ENCODE measurements around the gene RAD54L2. TPM values are rescaled to one million over a fixed set of nuclear protein-coding genes. Genes with fewer than 3 reads are reported as not detected.
A peak's percentile ranks its signal among the peaks of the same experiment; 100 is the strongest.

Gene RAD54L2
- polyA plus RNA-seq, 3 donors = 3.6 to 7.3 (median 3.6) TPM

GRCh38 chr3:51549311-51549710 is 10.8 kb downstream of the RAD54L2 start:
- Mint-ChIP-seq H3K36me3 (peaks cover 34 to 77% of the 10 kb centered on the region in 2 donors), H3K4me1 (no peaks in the 10 kb centered on the region), H3K4me3 (no peak overlapping the region), H3K27me3 (ENCODE audit: low read depth in 3 of 3) (no peaks in the 10 kb centered on the region), H3K27ac (no peak overlapping the region), H3K9me3 (peaks cover 0 to 2% (median 0%) of the 10 kb centered on the region in 7 donors)
- H3K4me2 ChIP-seq (replicated peaks; ENCODE audit: extremely low read depth, low read length, poor library complexity, severe bottlenecking) = no peak overlapping the region
- H3K9me3 ChIP-seq (replicated peaks in 1 of 2; ENCODE audit: control insufficient read depth in 1 of 2, insufficient read depth in 1 of 2, low read length in 2 of 2) = no peaks in the 10 kb centered on the region
- WGBS (ENCODE audit: insufficient coverage) = no CpG with 5 or more reads among the region's 10 CpGs
- no peak overlapping the region for H3K27ac ChIP-seq (ENCODE audit: low read depth in 1 of 2, low read length in 2 of 2)
- H2AFZ ChIP-seq (ENCODE audit: insufficient read depth, low read depth, low read length, poor library complexity, severe bottlenecking) = no peak overlapping the region
- TF ChIP-seq, protein P1, sequence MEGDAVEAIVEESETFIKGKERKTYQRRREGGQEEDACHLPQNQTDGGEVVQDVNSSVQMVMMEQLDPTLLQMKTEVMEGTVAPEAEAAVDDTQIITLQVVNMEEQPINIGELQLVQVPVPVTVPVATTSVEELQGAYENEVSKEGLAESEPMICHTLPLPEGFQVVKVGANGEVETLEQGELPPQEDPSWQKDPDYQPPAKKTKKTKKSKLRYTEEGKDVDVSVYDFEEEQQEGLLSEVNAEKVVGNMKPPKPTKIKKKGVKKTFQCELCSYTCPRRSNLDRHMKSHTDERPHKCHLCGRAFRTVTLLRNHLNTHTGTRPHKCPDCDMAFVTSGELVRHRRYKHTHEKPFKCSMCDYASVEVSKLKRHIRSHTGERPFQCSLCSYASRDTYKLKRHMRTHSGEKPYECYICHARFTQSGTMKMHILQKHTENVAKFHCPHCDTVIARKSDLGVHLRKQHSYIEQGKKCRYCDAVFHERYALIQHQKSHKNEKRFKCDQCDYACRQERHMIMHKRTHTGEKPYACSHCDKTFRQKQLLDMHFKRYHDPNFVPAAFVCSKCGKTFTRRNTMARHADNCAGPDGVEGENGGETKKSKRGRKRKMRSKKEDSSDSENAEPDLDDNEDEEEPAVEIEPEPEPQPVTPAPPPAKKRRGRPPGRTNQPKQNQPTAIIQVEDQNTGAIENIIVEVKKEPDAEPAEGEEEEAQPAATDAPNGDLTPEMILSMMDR (IDR thresholded peaks at IDR 0.05) = no peak
- H3K27me3 ChIP-seq (ENCODE audit: control insufficient read depth in 2 of 2, insufficient read depth in 2 of 2, low read length in 2 of 2) = no peaks in the 10 kb centered on the region
- no peak overlapping the region for H3K9ac ChIP-seq (ENCODE audit: insufficient read depth, low read length, poor library complexity, severe bottlenecking)
- peaks cover 27 to 74% of the 10 kb centered on the region in 2 donors for H3K36me3 ChIP-seq (replicated peaks in 1 of 2; ENCODE audit: control insufficient read depth in 1 of 2, insufficient read depth in 2 of 2, low read length in 2 of 2)
- DNase-seq = no peak
- H3K4me1 ChIP-seq (ENCODE audit: control insufficient read depth in 1 of 2, insufficient read depth in 2 of 2, low read length in 2 of 2) = no peaks in the 10 kb centered on the region
- intact Hi-C loops (cut with micrococcal nuclease) = no loop called here
- H3K4me3 ChIP-seq (replicated peaks in 1 of 3; ENCODE audit: low read depth in 2 of 3, low read length in 3 of 3) = no peak overlapping the region
- no peaks in the 10 kb centered on the region for H4K20me1 ChIP-seq (ENCODE audit: insufficient read depth, low read length)
- peaks cover 7% of the 10 kb centered on the region for H3K79me2 ChIP-seq (ENCODE audit: insufficient read depth, low read length)

DNA sequence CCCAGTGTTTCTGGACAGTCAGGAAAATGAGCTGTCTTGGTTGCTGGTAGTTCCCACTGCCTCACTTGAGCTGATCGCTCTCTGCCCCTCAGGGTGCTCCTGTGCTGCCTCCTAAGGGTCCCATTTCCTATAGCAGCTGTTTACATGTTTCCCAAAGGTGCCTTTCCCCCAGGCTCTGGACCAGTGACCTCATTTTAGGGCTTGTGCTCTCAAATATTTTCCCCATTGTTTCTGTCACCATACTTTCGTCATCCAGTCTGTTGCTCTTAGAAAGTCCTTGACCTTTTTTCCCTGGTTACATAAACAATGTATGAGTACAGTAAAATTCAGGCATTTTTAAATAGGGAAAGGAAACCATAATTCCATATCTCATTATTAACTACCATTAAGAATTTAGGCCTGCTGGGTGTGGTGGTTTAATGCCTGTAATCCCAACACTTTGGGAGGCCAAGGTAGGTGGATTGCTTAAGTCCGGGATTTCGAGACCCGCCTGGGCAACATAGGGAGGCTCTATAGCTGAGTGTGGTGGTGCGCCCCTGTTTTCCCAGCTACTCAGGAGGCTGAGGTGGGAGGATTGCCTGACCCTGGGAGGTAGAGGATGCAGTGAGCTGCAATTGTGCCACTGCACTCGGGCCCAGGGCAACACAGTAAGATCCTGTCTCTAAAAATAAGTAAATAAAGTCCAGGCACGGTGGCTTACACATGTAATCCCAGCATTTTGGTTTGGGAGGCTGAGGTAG is 11.7 kb downstream of the RAD54L2 start:
- H3K27ac Mint-ChIP-seq = peak overlapping the region in 1 of 7 donors; percentile 48
- H3K4me3 ChIP-seq (replicated peaks in 1 of 3; ENCODE audit: low read depth in 2 of 3, low read length in 3 of 3) = no peak overlapping the region
- peaks cover 29 to 73% of the 10 kb centered on the region in 2 donors for H3K36me3 Mint-ChIP-seq
- H3K9me3 ChIP-seq (replicated peaks in 1 of 2; ENCODE audit: control insufficient read depth in 1 of 2, insufficient read depth in 1 of 2, low read length in 2 of 2) = no peaks in the 10 kb centered on the region
- TF ChIP-seq, protein P1 (IDR thresholded peaks at IDR 0.05) = no peak
- WGBS (ENCODE audit: insufficient coverage) = 98% methylated on average over 5 of the region's 8 CpGs
- H3K4me1 ChIP-seq (ENCODE audit: control insufficient read depth in 1 of 2, insufficient read depth in 2 of 2, low read length in 2 of 2) = no peaks in the 10 kb centered on the region
- peaks cover 24 to 72% of the 10 kb centered on the region in 2 donors for H3K36me3 ChIP-seq (replicated peaks in 1 of 2; ENCODE audit: control insufficient read depth in 1 of 2, insufficient read depth in 2 of 2, low read length in 2 of 2)
- H3K27ac ChIP-seq (ENCODE audit: low read depth in 1 of 2, low read length in 2 of 2) = no peak overlapping the region
- no peak overlapping the region for H3K4me3 Mint-ChIP-seq
- H4K20me1 ChIP-seq (ENCODE audit: insufficient read depth, low read length) = no peaks in the 10 kb centered on the region
- H3K4me1 Mint-ChIP-seq = no peaks in the 10 kb centered on the region
- H3K27me3 ChIP-seq (ENCODE audit: control insufficient read depth in 2 of 2, insufficient read depth in 2 of 2, low read length in 2 of 2) = no peaks in the 10 kb centered on the region
- H3K9ac ChIP-seq (ENCODE audit: insufficient read depth, low read length, poor library complexity, severe bottlenecking) = no peak overlapping the region
- H3K4me2 ChIP-seq (replicated peaks; ENCODE audit: extremely low read depth, low read length, poor library complexity, severe bottlenecking) = no peak overlapping the region
- no peak for DNase-seq
- H2AFZ ChIP-seq (ENCODE audit: insufficient read depth, low read depth, low read length, poor library complexity, severe bottlenecking) = no peak overlapping the region
- peaks cover 0 to 2% (median 0%) of the 10 kb centered on the region in 7 donors for H3K9me3 Mint-ChIP-seq
- intact Hi-C loops (cut with micrococcal nuclease) = no loop called here
- H3K79me2 ChIP-seq (ENCODE audit: insufficient read depth, low read length) = no peaks in the 10 kb centered on the region
- no peaks in the 10 kb centered on the region for H3K27me3 Mint-ChIP-seq (ENCODE audit: low read depth in 3 of 3)

Measured in CD14-positive monocyte (primary cell).